ENCODE measurements around the gene ORC1. TPM values are rescaled to one million over a fixed set of nuclear protein-coding genes. Genes with fewer than 3 reads are reported as not detected.
"Not testable (repeated sequence)": the region's sequence is repeated elsewhere in the genome, so short reads cannot be mapped to it uniquely, and the experiment has no call there.

ORC1 gene
- total RNA-seq, 1 experiment from 2014 or later = 25.6 TPM

- ChIA-PET RAD21 (ENCODE audit: low non-redundant PET in 1 of 2, low total read pairs in 2 of 2, uncharacterized antibody in 2 of 2, unreplicated experiment in 2 of 2) (no interaction called here), POLR2A (no interaction called here), CTCF (no interaction called here)
- Histone ChIP-seq H3K9me3 (ENCODE audit: control insufficient read depth in 1 of 2, insufficient read depth in 1 of 2, low read depth in 1 of 2, low read length in 2 of 2) (no peaks in the 10 kb centered on the region), H3K36me3 (ENCODE audit: control insufficient read depth in 1 of 2, insufficient read depth in 2 of 2, low read length in 2 of 2) (peaks cover 32 to 64% of the 10 kb centered on the region in 2 experiments), H3K9ac (ENCODE audit: low read length) (no peak overlapping the region), H3K27ac (ENCODE audit: low read depth, low read length) (no peak overlapping the region), H3K79me2 (ENCODE audit: insufficient read depth, low read length) (peaks cover 4% of the 10 kb centered on the region; the same call in 1 of the 2 replicates), H3K4me1 (ENCODE audit: control insufficient read depth in 1 of 2, insufficient read depth in 2 of 2, low read length in 2 of 2) (no peaks in the 10 kb centered on the region), H4K20me1 (ENCODE audit: insufficient read depth) (peaks cover 5% of the 10 kb centered on the region; the same call in 1 of the 2 replicates), H2AFZ (ENCODE audit: low read depth, low read length, poor library complexity, severe bottlenecking) (no peak overlapping the region), H3K4me3 (replicated peaks in 1 of 2; ENCODE audit: low read depth in 1 of 2, low read length in 2 of 2) (no peak overlapping the region), H3K27me3 (ENCODE audit: insufficient read depth, low read length) (no peaks in the 10 kb centered on the region), H3K4me2 (ENCODE audit: low read length) (no peak overlapping the region), H3K9me2 (ENCODE audit: insufficient read depth) (no peaks in the 10 kb centered on the region)
- BruUV-seq (replicated peaks) = no TSS peak
- no peak for DNase-seq (ENCODE audit: low read depth, low spot score)
- TF ChIP-seq JUND (IDR thresholded peaks at IDR 0.05) = no peak
- intact Hi-C loops (cut with micrococcal nuclease) = no loop called here
- no peak for ATAC-seq
Observed at GRCh38 chr1:52385376-52385775, 18.8 kb downstream of the ORC1 start.

- Histone ChIP-seq H3K4me1 (ENCODE audit: control insufficient read depth in 1 of 2, insufficient read depth in 2 of 2, low read length in 2 of 2) (peaks cover 6 to 28% of the 10 kb centered on the region in 2 experiments; a peak in 3 of 4 replicates), H3K36me3 (ENCODE audit: control insufficient read depth in 1 of 2, insufficient read depth in 2 of 2, low read length in 2 of 2) (peaks cover 7 to 15% of the 10 kb centered on the region in 2 experiments)
- POLR2A ChIA-PET; H3K4me3 ChIP-seq (replicated peaks in 1 of 2; ENCODE audit: low read depth in 1 of 2, low read length in 2 of 2); H3K4me2 ChIP-seq (ENCODE audit: low read length); CTCF ChIA-PET; H3K27me3 ChIP-seq (ENCODE audit: insufficient read depth, low read length); H2AFZ ChIP-seq (ENCODE audit: low read depth, low read length, poor library complexity, severe bottlenecking); RAD21 ChIA-PET (ENCODE audit: low non-redundant PET in 1 of 2, low total read pairs in 2 of 2, uncharacterized antibody in 2 of 2, unreplicated experiment in 2 of 2); H4K20me1 ChIP-seq (ENCODE audit: insufficient read depth); H3K27ac ChIP-seq (ENCODE audit: low read depth, low read length); DNase-seq (ENCODE audit: low read depth, low spot score); H3K9me3 ChIP-seq (ENCODE audit: control insufficient read depth in 1 of 2, insufficient read depth in 1 of 2, low read depth in 1 of 2, low read length in 2 of 2); H3K79me2 ChIP-seq (ENCODE audit: insufficient read depth, low read length); H3K9me2 ChIP-seq (ENCODE audit: insufficient read depth); H3K9ac ChIP-seq (ENCODE audit: low read length); ATAC-seq; BruUV-seq (replicated peaks): not testable (repeated sequence)
- intact Hi-C loops (cut with micrococcal nuclease) = loop anchor here (5.0 kb wide), 1 partner anchor 317 kb away; no protein-coding TSS in a partner anchor
Observed at GRCh38 chr1:52369851-52370250, 34.4 kb downstream of the ORC1 start.

Measured in HCT116 (cell line).